HepG2 (cell line): ENCODE results near the gene PEX12. TPM values are rescaled to one million over a fixed set of nuclear protein-coding genes. Genes with fewer than 3 reads are reported as not detected.

ENCODE experiments used
- GATAD1 ChIP-seq: IDR thresholded peaks from 2 replicates; pipeline ENCODE4 v1.6.1; 2016; ENCODE audit warnings: missing genetic modification reagents, missing compliant biosample characterization
- KDM1A ChIP-seq: IDR thresholded peaks from 2 replicates; pipeline ENCODE4 v1.6.1; 2016; ENCODE audit warnings: missing compliant biosample characterization
- NFRKB ChIP-seq: fragments of 450-650 bp; IDR thresholded peaks from 2 replicates; pipeline ENCODE4 v1.6.1; 2017
- PATZ1 ChIP-seq: sonication (generic); formaldehyde crosslinking; IDR thresholded peaks from 2 replicates; pipeline ENCODE4 v1.4.0; 2020; ENCODE audit warnings: missing genetic modification reagents
- PRDM4 ChIP-seq: sonication (generic); formaldehyde crosslinking; IDR thresholded peaks from 2 replicates; pipeline ENCODE4 v1.9.0; 2021; ENCODE audit warnings: missing genetic modification reagents, borderline replicate concordance
- SNAPC4 ChIP-seq: sonication (generic); formaldehyde crosslinking; IDR thresholded peaks from 2 replicates; pipeline ENCODE4 v1.4.0; 2020; ENCODE audit warnings: mild to moderate bottlenecking, missing genetic modification reagents
- TP53 ChIP-seq: sonication (generic); formaldehyde crosslinking; conservative IDR thresholded peaks from 2 replicates; pipeline ENCODE4 v1.4.0; 2020; ENCODE audit warnings: missing genetic modification reagents
- USF2 ChIP-seq, 2 experiments: sonication (generic) in 1 of 2; formaldehyde crosslinking in 1 of 2; IDR thresholded peaks; 2 replicates each; pipeline versions ENCODE4 v1.5.1 to v1.6.1; 2011 to 2020; ENCODE audit warnings: borderline replicate concordance in 1 of 2, low read depth in 1 of 2, low read length in 1 of 2, mild to moderate bottlenecking in 1 of 2, missing genetic modification reagents in 1 of 2, moderate library complexity in 1 of 2
- XBP1 ChIP-seq: sonication (generic); formaldehyde crosslinking; IDR thresholded peaks from 2 replicates; pipeline ENCODE4 v1.5.0; 2020; ENCODE audit warnings: missing genetic modification reagents
- ZNF589 ChIP-seq: sonication (generic); formaldehyde crosslinking; conservative IDR thresholded peaks from 2 replicates; pipeline ENCODE4 v1.8.0; 2022; ENCODE audit warnings: mild to moderate bottlenecking, moderate library complexity, missing genetic modification reagents
- ZNF790 ChIP-seq: sonication (generic); formaldehyde crosslinking; IDR thresholded peaks from 2 replicates; pipeline ENCODE4 v1.8.0; 2022; ENCODE audit warnings: missing genetic modification reagents, mild to moderate bottlenecking, borderline replicate concordance
- ZNF891 ChIP-seq: sonication (generic); formaldehyde crosslinking; IDR thresholded peaks from 2 replicates; pipeline ENCODE4 v1.5.0; 2020; ENCODE audit warnings: mild to moderate bottlenecking, missing genetic modification reagents
- ZSCAN12 ChIP-seq: sonication (generic); formaldehyde crosslinking; IDR thresholded peaks from 2 replicates; pipeline ENCODE4 v1.9.0; 2021; ENCODE audit warnings: mild to moderate bottlenecking, missing genetic modification reagents
- polyA plus RNA-seq, 8 experiments: library from polyadenylated mRNA; depleted of rRNA in 3 of 8; stranded (reverse) in 7 of 8; unstranded in 1 of 8; fragments of >200 nt; fragmentation: Illumina TruSeq in 4 of 8; extraction: Trizol in 4 of 8; gene quantifications; 2 replicates each; pipeline versions ENCODE4 v1.2.1 to v1.2.3, GENCODE V29; 2011 to 2016; ENCODE audit warnings: low read depth in 4 of 8, missing spikeins in 1 of 8, mixed read lengths in 1 of 8; ENCODE audit not compliant: insufficient read depth in 1 of 8
- total RNA-seq, 5 experiments: library from RNA; depleted of rRNA; stranded (reverse); fragments of >200 nt; fragmentation: Illumina TruSeq; extraction: Trizol; gene quantifications; 2 replicates each; pipeline ENCODE4 v1.2.3, GENCODE V29; 2016; ENCODE audit warnings: low read depth in 1 of 5

Gene PEX12
- total and polyA plus RNA-seq, 2 of the 13 experiments (the other 11 are each of a cell fraction or from before 2014, with no cell fraction given) = 5.1 to 11.9 TPM

GRCh38 chr17:35578197-35578928 is at the start of gene PEX12 (continued):
- no peak for TF ChIP-seq PRDM4
- 0 out of 2 replicates have a peak, but pooled peaks have one; percentile 17 for TF ChIP-seq ZNF589 (CRISPR knock-in tag)
- no peak for TF ChIP-seq NFRKB
- peak; percentile 73 for TF ChIP-seq ZNF790
- no peak for TF ChIP-seq XBP1
- no peak for TF ChIP-seq SNAPC4
- TF ChIP-seq ZSCAN12 (CRISPR knock-in tag) = no peak
- peak; percentile 97 for TF ChIP-seq GATAD1 (CRISPR knock-in tag)
- TF ChIP-seq KDM1A (CRISPR knock-in tag) = no peak
- no peak for TF ChIP-seq USF2 (IDR thresholded peaks at IDR 0.05; ENCODE audit: low read depth, low read length)
- peak; percentile 39; the same call in 1 of the 2 replicates for TF ChIP-seq USF2 (CRISPR knock-in tag; IDR thresholded peaks at IDR 0.05; ENCODE audit: borderline replicate concordance)
- peak; percentile 88 for TF ChIP-seq ZNF891 (CRISPR knock-in tag)
- peak; percentile 73; the same call in 1 of the 2 replicates for TF ChIP-seq TP53
- peak; percentile 53; the same call in 1 of the 2 replicates for TF ChIP-seq PATZ1
